Inflammatory macrophage treated with lipopolysaccharide for 4 hours (primary cell): ENCODE measurements around the gene GJB6.
A peak's percentile ranks its signal among the peaks of the same experiment; 100 is the strongest.

ENCODE experiments used
- DNase-seq: peaks from one replicate; pipeline ENCODE4 v3.0.0-alpha.2; 2020

GJB6 gene

DNA sequence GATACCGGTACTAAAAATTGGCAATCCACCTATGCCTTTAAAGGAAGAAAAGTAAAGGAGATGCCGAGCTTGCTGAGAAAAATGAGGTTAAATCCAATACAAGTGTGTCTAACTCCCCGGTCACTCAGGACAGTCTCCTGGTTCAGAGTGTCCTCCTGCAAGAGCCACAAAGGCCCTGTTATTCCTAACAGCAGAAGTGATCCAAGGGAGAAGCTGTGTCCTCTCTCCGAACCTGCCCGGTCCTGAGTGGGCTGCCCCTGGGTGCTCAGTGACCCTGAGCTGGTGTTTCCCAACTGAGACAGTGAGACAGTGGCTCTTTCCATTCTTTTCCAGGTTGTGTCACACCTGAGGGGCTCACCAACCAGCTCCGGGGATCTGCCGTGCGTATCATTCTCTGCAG lies 4.8 kb downstream of the GJB6 start:
- no peak for DNase-seq

DNA sequence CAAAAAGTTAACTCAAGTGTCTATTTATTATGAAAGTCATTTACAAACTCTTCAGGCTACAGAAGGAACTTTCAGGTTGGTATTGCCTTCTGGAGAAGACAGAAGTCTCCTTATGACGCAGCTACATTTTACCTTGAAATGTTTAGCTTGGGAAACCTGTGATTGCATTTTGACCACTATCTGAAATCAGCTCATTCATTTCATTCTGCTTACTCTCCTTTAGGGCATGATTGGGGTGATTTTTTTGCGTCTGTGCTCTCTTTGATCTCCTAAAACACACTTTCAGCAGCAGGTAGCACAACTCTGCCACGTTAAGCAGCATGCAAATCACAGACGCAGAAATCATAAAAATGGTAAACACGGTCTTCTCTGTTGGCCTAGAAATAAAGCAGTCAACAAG lies 9.6 kb downstream of the GJB6 start:
- DNase-seq, result no peak

DNA sequence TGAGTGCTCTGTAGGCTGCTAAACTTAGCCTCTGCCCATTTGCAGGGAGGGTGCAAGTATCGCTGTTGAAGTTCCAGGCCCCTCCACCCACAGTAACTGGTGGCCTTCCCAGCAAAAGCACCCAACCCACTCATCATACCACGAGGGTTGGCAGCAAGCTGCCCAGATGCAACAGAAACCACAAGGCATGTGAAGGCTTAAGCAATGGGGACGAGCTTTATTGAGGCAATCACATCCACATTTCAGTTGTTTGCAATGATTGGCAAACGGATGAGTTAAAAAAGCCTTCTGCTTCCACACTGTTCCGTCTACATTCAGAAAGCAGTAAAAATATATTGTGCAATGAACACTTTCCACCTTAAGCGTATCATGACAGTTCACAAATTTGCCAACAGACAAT lies 10.3 kb downstream of the GJB6 start:
- DNase-seq, result peak; percentile 98

DNA sequence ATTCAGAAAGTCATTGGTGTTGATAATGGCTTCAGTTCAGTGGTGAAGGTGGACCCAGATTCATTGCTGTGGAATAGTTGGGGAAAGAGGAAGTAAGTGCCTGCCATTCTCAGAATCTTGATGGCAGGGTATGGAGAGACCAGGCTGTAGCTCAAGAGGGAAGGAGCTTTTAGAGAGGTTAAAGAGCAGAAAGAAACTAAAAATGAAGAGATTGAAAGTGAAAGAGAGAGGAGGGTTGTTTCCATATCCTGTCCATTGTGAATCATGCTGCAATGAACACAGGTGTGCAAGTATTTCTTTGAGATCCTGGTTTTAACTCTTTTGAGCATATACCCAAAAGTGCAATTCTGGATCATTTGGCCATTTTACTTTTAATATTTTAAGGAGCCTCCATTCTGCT lies 12.5 kb downstream of the GJB6 start:
- DNase-seq, result peak; percentile 54

DNA sequence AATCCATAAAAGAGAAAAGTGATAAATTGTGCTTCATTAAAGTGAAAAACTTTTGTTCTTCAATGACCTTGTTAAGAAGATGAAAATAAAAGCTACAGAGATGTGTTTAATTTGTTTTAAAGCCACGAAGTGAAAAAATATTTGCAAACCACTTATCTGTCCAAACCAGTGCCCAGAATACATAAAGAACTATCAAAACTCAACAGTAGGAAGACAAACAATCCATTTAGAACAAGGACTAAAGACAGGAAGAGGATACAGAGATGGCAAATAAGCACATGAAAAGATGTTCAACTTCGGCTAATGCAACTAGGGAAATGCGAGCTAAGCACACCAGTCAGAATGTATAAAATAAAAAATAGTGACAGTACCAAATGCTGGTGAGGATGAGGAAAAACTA lies 15.0 kb downstream of the GJB6 start:
- DNase-seq, result no peak

DNA sequence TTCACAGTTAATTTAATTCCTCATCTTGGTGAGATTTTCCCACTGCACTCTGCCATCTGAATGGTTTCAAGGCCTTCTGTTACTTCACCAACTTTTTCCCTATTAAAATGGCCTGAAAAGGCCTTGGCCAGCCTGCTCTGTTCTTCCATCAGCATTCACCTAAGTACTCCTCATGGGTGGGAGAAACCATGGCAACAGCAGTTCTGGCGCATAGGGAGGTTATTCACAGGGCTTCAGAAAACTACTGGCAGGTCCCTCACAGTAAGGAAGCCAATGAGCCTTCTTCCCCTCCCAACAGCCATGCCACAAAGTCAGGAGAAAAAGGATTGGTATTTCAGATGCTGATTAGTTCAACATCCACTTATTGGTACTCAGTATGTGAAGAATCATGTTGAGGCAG lies 22.2 kb downstream of the GJB6 start:
- DNase-seq, result no peak

DNA sequence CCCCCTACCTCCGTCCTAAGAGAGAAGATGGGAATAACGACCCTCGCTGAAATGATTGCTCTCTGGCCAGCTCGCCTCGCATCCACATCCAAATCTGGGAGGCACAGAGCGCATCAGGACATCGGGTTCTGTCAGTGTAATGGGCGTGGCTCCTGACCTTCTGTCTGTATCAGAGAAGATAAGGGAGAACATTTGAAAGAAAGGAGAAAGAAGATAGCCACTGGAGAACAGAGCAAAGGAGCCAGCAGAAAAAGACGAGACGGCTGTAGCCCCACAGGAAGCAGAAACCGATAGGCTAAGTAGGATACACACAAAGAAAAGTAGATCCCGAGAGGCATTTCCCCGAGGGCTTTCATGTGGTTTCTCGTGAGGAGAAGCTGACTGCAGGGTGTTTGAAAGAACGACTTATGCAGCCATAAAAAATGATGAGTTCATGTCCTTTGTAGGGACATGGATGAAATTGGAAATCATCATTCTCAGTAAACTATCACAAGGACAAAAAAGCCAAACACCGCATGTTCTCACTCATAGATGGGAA lies 25.4 kb downstream of the GJB6 start:
- no peak for DNase-seq

DNA sequence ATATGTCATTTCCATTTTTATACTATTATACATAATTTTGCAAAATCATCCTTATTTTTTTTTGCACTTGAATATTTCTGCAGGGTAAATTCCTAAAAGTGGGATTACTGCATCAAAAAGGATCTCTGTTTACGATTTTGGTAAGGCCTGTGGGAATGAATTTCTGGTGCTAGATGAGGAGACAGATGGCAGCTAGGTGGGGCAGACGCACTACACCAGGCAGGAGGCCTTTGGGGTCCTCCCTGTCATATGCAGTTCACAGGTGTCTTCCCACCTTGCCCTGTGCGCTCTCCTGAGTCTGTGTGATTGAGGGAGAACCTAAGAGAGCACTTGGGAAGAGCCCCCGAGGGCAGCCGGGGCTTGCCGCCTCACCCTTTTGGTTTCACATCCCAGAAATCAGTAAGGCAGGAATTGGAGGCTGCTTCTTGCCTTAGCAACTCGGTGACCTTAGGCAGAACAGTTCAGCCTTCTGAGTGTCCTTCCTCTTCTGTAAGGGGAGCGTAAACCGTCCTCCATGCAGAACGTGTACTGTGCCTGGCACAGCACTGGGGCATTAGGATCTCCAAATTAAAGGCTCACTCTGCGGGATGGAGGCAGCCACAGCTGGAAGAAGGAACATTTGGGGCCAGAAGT lies 25.9 kb downstream of the GJB6 start:
- DNase-seq, result peak; percentile 47

DNA sequence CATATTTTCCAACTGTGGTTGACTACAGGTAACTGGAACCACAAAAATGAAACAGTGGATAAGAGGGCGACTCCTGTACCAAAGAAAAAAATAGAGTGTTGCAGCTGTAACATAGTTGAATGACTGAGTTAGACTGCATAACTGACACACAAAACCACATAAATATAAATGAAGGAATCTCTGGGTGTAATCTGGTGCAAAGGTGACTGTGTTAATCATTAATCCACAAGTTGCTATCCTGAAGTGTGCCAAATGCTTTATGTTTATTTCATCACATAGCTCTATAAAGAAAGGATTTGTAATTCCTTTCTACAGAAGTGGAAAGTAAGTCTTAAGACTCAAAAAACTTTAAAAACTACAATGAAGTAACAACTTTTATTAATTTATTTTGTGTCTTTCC lies 33.3 kb downstream of the GJB6 start:
- DNase-seq, result no peak

DNA sequence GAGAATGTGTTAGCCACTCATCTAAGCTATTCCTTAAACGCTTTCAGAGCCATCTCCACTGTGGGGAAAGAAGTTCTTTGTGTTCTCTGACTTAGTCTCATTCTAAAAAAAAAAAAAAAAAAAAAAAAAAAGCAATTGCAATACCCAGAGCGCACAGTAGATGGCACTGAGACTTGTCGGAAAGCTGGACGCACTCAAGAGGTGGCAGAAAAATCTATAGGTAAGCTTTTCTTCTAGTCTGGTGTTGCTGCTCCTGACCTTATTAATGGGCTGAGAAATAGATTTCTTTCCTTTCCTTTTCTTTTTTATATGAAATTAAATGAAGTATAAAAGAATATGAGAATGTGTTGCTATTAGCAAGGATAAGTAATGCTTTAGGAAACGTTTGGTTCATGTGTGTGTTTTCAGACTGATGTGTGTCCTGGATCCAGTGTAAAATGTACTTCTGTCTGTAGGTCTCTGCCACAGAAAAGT lies 34.7 kb downstream of the GJB6 start:
- DNase-seq, result peak; percentile 59

DNA sequence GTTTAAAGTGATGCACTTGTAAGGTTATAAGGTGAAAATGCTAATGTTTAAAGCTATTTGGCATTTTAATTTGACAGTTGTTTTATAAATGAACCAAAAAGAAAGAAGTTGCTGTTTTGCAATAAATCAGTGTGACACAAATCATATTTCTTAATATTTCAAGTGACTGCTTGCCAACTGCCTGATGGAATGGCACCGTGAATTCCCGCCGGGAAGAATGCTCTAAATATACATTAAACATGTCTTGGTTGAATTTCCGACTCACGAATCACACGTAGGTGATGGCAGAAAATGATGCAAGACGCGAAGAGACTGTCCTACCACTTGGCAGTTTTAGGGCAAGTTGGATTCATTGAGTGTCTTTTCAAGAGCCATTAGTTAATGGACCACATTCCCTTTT lies 36.3 kb downstream of the GJB6 start:
- DNase-seq, result peak; percentile 59

DNA sequence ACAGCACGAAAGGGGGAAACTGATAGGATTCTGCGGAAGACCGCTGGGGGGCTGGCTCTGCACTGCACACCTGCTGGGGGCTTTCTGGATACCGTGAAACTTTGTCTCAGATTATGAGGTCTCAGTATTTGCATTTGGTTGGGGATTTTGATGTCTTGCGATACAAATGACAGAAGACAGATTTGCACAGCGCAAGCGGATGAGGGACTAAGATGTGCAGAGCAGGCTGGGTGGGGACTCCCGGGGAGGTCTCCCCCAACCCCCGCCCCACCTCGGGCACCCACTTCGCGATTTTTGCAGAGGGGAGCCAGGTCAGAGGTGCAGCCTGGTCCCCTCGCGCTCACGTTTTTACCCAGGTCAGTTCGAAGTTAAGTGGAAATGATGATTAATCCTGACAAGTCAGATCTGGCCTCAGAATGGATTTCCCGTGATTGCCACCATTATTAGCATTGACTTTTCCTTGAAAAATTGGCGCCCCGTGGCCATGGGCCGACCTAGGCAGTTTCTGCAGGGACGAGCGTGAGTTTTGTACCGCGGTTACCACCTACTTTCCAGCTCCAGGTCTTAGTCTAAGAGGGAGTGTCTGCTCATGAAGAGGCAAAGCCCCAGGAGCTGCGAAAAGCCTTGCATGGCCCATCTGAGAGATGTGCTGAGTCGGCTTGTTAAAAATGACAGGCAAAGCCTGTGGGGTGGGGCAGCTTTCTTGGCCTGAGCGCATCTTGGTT lies 38.0 kb downstream of the GJB6 start:
- peak; percentile 62 for DNase-seq

DNA sequence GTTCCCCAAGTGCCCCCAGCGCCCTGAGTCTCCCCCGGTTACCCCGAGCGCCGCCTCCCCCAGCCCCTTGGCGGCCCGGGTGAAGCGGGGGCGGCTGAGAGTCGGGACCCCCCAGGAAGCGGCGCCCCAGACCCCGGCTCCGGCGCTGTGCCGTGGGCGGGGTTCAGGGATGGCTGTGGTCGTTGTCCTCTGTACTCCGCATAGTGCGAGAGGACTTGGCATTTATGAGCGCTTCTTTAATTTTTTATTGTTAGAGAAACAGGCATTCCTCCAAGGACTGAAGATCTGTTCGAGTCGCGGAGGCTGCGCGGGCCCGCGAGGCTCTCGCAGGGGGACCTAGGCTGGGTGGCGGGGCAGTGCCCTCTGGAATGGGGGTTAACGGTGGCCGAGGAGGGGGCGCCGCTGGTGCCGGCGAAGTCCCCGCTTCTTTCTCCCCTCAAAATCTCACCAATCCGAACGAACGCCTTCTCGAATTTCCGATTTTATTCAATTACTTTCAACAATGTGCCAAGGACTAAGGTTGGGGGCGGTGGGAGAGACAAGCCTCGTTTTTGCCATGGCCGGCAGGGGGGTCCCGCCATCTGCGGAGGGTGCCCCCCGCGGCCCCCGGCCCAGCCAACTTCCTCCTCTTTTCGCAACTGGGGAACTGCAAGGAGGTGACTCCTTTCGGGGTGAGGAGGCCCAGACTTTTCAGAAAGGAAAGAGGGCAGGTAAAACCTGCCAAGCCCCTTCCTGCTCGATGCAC lies 38.8 kb downstream of the GJB6 start:
- DNase-seq, result no peak

DNA sequence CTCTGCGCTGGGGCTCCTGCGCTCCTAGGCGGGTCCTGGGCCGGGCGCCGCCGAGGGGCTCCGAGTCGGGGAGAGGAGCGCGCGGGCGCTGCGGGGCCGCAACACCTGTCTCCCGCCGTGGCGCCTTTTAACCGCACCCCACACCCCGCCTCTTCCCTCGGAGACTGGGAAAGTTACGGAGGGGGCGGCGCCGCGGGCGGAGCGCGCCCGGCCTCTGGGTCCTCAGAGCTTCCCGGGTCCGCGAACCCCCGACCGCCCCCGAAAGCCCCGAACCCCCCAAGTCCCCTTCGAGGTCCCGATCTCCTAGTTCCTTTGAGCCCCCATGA lies 39.3 kb downstream of the GJB6 start, which contains the start of gene GJB2:
TSS of gene GJB2 (minus strand) at position 103 of the 326 bp plus-strand sequence. CDS start 3,357 bp downstream, outside the sequence.
- DNase-seq, result no peak

DNA sequence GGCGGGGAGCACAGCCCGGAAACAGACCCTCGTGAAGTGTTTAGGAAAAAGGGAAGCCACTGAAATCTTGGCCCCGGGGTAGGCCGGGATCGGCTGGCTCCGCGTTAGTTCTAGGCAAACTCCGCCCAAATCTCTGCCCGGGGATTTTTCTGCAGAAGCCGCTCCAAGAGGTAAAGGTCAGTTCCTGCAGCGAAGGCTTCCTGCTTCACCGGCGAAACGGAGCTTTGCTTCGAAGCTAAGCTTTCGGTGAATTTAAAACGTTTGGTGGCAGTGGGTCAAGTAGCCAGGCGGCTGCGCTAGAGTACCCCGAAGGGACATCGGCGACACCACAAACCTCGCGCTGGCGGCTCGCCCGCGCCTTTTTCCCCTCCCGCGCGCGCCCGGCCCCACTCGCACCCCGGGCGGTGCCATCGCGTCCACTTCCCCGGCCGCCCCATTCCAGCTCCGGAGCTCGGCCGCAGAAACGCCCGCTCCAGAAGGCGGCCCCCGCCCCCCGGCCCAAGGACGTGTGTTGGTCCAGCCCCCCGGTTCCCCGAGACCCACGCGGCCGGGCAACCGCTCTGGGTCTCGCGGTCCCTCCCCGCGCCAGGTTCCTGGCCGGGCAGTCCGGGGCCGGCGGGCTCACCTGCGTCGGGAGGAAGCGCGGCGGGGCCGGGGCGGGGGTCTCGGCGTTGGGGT lies 39.8 kb downstream of the GJB6 start:
- peak; percentile 45 for DNase-seq

DNA sequence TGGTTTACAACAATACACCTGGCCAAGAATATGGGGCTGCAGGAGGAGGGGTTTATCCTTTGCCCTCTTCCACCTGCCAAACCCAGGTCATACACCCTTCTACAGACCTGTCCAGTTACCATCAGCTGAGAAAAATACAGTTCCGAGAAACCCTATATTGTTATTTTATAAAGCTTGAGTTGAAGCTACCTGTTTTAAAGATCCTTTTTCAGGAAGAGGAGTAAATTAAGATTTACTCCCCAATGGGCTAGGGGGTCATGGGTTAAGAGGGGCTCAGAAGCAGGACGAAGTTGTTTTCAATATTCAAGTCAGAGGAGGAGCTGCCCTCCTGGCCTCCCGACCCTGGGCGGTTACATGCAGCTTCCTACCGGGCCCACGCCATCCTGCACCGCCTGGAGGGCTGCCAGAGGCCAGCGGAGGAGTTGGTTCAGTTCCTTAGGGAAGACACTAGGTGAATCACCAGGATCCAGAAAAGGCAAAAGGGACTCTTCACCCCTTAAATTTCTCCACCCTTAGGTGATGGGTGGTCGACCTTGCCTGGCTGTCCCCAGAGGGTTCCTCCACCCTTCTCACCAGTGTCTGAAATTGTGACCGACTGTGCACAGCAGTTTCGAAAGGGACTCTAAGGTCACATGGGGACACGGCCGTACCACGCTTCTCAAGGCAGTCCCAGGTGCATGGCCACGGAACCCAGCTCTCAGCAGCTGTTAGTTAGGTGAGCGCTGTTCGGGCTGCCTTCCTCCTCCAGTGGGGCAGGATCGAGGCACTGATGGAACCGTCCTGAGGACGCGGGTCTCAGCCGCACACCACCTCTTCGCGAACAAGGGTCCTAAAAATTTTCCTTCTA lies 40.6 kb downstream of the GJB6 start:
- peak; percentile 34 for DNase-seq

DNA sequence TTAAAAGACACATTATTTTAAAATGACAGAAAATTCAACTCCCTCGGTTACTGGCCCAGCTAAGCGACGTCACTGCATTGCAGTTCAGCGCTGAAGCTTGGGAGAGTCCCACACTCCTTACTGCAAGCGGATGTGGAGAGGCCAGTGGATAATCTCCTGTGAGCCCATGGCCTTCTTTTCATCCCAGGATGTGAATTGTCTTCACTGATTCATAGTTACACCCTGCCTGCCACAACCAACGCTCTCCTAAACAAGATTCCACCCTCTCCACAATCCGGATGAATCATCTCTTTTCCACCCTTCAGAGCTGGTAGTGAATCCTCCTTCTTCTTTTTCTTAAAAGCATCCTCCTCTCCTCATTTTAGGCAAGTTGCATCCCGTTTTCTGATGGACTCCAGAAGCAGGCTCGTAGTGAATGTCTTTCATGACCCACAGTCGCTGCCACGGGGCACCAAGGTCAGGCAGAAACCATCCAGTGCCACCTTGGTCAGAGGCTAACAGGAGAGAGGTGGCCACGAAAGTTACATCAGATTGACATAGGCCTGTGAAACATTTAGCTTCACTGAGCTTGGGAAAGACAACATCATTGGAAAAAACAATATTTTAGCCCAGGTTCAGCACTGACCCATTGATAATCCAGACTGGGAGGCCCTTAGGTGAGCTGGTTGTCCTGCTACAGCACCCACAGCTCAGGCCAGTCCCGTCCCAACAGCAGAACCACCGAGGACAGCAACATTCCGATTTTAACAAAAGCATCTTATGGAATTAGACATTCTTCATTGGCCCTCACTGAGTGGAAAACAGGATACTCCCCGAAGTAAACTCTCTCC lies 41.4 kb downstream of the GJB6 start:
- DNase-seq, result no peak

DNA sequence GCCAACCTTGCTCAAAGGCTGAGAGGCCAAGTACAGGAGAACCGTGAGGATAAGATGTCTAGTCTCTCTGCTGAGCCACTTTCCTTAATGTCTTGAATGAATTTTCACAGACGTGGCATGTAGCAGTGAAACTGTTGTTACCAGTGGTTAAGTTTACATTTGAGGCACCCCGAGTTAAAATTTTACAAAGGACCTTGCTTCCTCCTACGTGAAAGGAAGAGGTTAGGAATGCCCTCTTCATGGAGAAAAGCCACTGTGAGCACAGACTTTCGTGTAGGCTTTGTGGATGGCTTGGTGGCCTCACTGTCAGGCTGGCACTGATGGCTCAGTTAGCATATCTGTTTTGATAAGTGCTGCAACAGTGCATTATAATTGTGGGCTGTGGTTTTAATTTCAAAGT lies 42.0 kb downstream of the GJB6 start:
- DNase-seq, result no peak

DNA sequence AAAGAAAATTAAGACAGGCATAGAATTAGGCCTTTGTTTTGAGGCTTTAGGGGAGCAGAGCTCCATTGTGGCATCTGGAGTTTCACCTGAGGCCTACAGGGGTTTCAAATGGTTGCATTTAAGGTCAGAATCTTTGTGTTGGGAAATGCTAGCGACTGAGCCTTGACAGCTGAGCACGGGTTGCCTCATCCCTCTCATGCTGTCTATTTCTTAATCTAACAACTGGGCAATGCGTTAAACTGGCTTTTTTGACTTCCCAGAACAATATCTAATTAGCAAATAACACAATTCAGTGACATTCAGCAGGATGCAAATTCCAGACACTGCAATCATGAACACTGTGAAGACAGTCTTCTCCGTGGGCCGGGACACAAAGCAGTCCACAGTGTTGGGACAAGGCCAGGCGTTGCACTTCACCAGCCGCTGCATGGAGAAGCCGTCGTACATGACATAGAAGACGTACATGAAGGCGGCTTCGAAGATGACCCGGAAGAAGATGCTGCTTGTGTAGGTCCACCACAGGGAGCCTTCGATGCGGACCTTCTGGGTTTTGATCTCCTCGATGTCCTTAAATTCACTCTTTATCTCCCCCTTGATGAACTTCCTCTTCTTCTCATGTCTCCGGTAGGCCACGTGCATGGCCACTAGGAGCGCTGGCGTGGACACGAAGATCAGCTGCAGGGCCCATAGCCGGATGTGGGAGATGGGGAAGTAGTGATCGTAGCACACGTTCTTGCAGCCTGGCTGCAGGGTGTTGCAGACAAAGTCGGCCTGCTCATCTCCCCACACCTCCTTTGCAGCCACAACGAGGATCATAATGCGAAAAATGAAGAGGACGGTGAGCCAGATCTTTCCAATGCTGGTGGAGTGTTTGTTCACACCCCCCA lies 43.2 kb downstream of the GJB6 start:
- peak; percentile 65 for DNase-seq

DNA sequence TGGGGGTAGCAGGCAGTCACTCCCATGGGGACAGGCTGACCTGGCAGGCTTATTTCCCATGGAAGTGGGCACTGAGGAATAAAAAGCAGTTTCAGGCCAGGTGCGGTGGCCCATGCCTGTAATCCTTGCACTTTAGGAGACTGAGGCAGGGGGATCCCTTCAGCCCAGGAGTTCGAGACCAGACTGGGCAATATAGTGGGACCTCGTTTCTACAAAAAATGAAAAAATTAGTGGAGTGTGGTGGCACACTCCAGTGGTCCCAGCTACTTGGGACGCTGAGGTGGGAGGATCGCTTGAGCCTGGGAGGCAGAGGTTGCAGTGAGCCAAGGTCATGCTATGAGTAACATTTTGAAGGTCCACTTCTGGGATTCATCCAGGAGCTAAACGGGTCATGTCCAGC lies 45.3 kb downstream of the GJB6 start:
- DNase-seq, result no peak
